OCI-LY7 (cell line): ENCODE results near the gene SLC26A11. TPM values are rescaled to one million over a fixed set of nuclear protein-coding genes. Genes with fewer than 3 reads are reported as not detected.

Experiments used
- BruUV-seq: library from RNA; stranded (reverse); fragments of 400-500 nt; replicated peaks from 2 replicates; lab custom pipeline; 2021; lab: Mats Ljungman, UMichigan
- CTCF ChIA-PET: fragments of 300-600 bp; sonication (Branson Sonifier 250); formaldehyde crosslinking; loops from one replicate; lab custom pipeline; 2022; ENCODE audit warnings: antibody characterized with exemption; ENCODE audit not compliant: unreplicated experiment; lab: Charles Lee
- POLR2A ChIA-PET: fragments of 300-600 bp; sonication (Branson Sonifier 250); formaldehyde crosslinking; loops from one replicate; lab custom pipeline; 2022; ENCODE audit warnings: antibody characterized with exemption; lab: Charles Lee
- DNase-seq: peaks from one replicate; pipeline ENCODE4 v3.0.0-alpha.2; 2015; ENCODE audit warnings: low spot score
- H2AFZ ChIP-seq: fragments of 200-600 bp; sonication (generic), shearing (Covaris generic); 2 replicates; pipeline ENCODE4 v1.6.1; 2014; ENCODE audit warnings: mild to moderate bottlenecking, antibody characterized with exemption, low read length, moderate library complexity
- H3K27ac ChIP-seq: fragments of 200-600 bp; sonication (generic); 2 replicates; pipeline ENCODE4 v1.5.1; 2014; ENCODE audit warnings: mixed run types, low read depth, mild to moderate bottlenecking, moderate library complexity, low read length, inconsistent platforms; ENCODE audit not compliant: poor library complexity, severe bottlenecking
- H3K36me3 ChIP-seq: fragments of 200-600 bp; sonication (generic); 2 replicates; pipeline ENCODE4 v1.6.1; 2014; ENCODE audit warnings: mild to moderate bottlenecking, antibody characterized with exemption, low read length, moderate library complexity, mixed read lengths; ENCODE audit not compliant: insufficient read depth
- H3K4me1 ChIP-seq: fragments of 200-600 bp; sonication (generic); 2 replicates; pipeline ENCODE4 v1.5.1; 2014; ENCODE audit warnings: mild to moderate bottlenecking, low read length; ENCODE audit not compliant: insufficient read depth, poor library complexity, severe bottlenecking
- H3K4me2 ChIP-seq: fragments of 200-600 bp; sonication (generic); 2 replicates; pipeline ENCODE4 v1.6.1; 2014; ENCODE audit warnings: mild to moderate bottlenecking, low read length
- H3K4me3 ChIP-seq: fragments of 200-600 bp; sonication (generic); 2 replicates; pipeline ENCODE4 v1.5.1; 2014; ENCODE audit warnings: mild to moderate bottlenecking, low read depth, low read length; ENCODE audit not compliant: poor library complexity, severe bottlenecking
- H3K79me2 ChIP-seq: fragments of 200-600 bp; sonication (generic); 2 replicates; pipeline ENCODE4 v1.6.1; 2016; ENCODE audit warnings: low read depth, mild to moderate bottlenecking, low read length, moderate library complexity, mixed read lengths; ENCODE audit not compliant: insufficient read depth
- H3K9me2 ChIP-seq: fragments of 200-600 bp; sonication (generic); 2 replicates; pipeline ENCODE4 v1.6.1; 2016; ENCODE audit warnings: mild to moderate bottlenecking, low read length, mixed read lengths; ENCODE audit not compliant: insufficient read depth
- H3K9me3 ChIP-seq: fragments of 200-600 bp; sonication (generic); 2 replicates; pipeline ENCODE4 v1.6.1; 2014; ENCODE audit warnings: mild to moderate bottlenecking, mixed run types, low read length, mixed read lengths
- H4K20me1 ChIP-seq: fragments of 200-600 bp; sonication (generic); 2 replicates; pipeline ENCODE4 v1.6.1; 2014; ENCODE audit warnings: mild to moderate bottlenecking, antibody characterized with exemption, low read length, moderate library complexity, mixed read lengths; ENCODE audit not compliant: insufficient read depth
- CTCF ChIP-seq: fragments of 200-600 bp; sonication (generic); conservative IDR thresholded peaks from 2 replicates; pipeline ENCODE4 v1.5.1; 2014; ENCODE audit warnings: mild to moderate bottlenecking, antibody characterized with exemption, low read length, moderate library complexity, mixed read lengths
- EZH2phosphoT487 ChIP-seq: fragments of 200-600 bp; sonication (generic); IDR thresholded peaks from 2 replicates; pipeline ENCODE4 v1.6.1; 2018; ENCODE audit warnings: low read depth, borderline replicate concordance, mild to moderate bottlenecking, mixed run types, antibody characterized with exemption, low read length, moderate library complexity, mixed read lengths
- intact Hi-C: fragments of 100-400 bp; cut with micrococcal nuclease; formaldehyde crosslinking; loops from one replicate; pipeline ENCODE4 v1.10.0; 2022; ENCODE audit not compliant: unreplicated experiment
- total RNA-seq, 2 experiments: library from RNA; depleted of rRNA in 1 of 2; stranded (reverse); fragments of >200 nt in 1 of 2; shearing (Covaris generic) in 1 of 2; gene quantifications; 2 replicates each; pipeline ENCODE4 v1.2.3, GENCODE V29; 2014 to 2022

Gene SLC26A11
- total RNA-seq, 2 experiments from 2014 or later, result 3.5 to 4.1 TPM

DNA sequence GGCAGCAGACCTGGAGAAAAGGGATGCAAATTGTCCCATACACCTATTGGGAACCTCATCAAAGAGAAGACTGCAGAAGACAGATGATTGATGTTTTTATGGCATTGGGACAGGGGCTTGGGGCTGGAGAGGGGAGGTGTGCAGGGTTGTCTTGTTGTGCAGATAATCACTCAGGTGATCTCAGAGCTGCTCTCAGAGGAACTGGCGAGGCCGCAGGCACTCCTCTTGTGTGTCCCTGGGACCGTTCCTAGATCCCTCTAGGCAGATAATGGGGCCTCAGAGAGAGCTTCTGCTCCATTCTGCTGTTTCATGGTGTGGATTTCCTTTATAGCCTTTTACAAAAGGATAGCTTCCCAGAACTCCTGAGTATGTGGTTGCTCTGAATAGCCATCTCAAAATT lies 42.1 kb downstream of the SLC26A11 start:
- intact Hi-C loops, result loop anchor here (2.0 to 5.0 kb wide), 2 partner anchors 115 to 465 kb away; partner anchors contain the start of genes CBX8 and EIF4A3
- CTCF ChIA-PET, result no interaction called here

GRCh38 chr17:80262775-80263244 lies 42.6 kb downstream of the SLC26A11 start:
- no peaks in the 10 kb centered on the region for H3K9me2 ChIP-seq
- H4K20me1 ChIP-seq, result no peaks in the 10 kb centered on the region
- TF ChIP-seq CTCF (no peak), EZH2phosphoT487 (no peak)
- intact Hi-C loops, result loop anchor here (2.0 to 5.0 kb wide), 2 partner anchors 116 to 466 kb away; partner anchors contain the start of genes CBX8 and EIF4A3
- H3K79me2 ChIP-seq, result no peaks in the 10 kb centered on the region
- no peak overlapping the region for H2AFZ ChIP-seq
- no peaks in the 10 kb centered on the region for H3K9me3 ChIP-seq
- peaks cover 57% of the 10 kb centered on the region for H3K4me1 ChIP-seq
- H3K27ac ChIP-seq, result peak overlapping the region; percentile 81
- CTCF ChIA-PET, result no interaction called here
- H3K36me3 ChIP-seq, result no peaks in the 10 kb centered on the region
- no peak for DNase-seq
- H3K4me2 ChIP-seq, result peak overlapping the region; percentile 65
- POLR2A ChIA-PET, result no interaction called here
- no TSS peak for BruUV-seq
- H3K4me3 ChIP-seq, result peak overlapping the region; percentile 53

More for the DNA sequence above, 42.1 kb downstream of the SLC26A11 start:
- POLR2A ChIA-PET, result interaction anchor here (1.5 kb wide), 1 partner anchor 117 kb away, joined by 3 read pairs; no protein-coding TSS in a partner anchor
- Histone ChIP-seq H3K4me3 (peak overlapping the region; percentile 79), H3K4me1 (peaks cover 61% of the 10 kb centered on the region), H3K79me2 (no peaks in the 10 kb centered on the region), H3K9me3 (no peaks in the 10 kb centered on the region), H2AFZ (no peak overlapping the region), H3K36me3 (no peaks in the 10 kb centered on the region), H3K4me2 (peak overlapping the region; percentile 65), H3K9me2 (no peaks in the 10 kb centered on the region), H3K27ac (peak overlapping the region; percentile 81), H4K20me1 (no peaks in the 10 kb centered on the region)
- BruUV-seq, result no TSS peak
- TF ChIP-seq CTCF (no peak), EZH2phosphoT487 (no peak)
- peak; percentile 24 for DNase-seq
